GM23338 (cell line): Measurements from ENCODE around the gene GAN. TPM values are rescaled to one million over a fixed set of nuclear protein-coding genes. Genes with fewer than 3 reads are reported as not detected.

Experiments used
- ATAC-seq: fragments of 200-7000 bp; cut with Tn5 transposase; 3 replicates; pipeline ENCODE4 v1.9.1; 2020
- DNase-seq: peaks from one replicate; pipeline ENCODE4 v3.0.0-alpha.2; 2015; ENCODE audit warnings: low spot score
- H2AFZ ChIP-seq: fragments of 200-600 bp; sonication (generic); 2 replicates; pipeline ENCODE4 v1.8.0; 2016; ENCODE audit warnings: antibody characterized with exemption, mild to moderate bottlenecking, moderate library complexity
- H3F3A ChIP-seq: fragments of 200-600 bp; sonication (generic); replicated peaks from 2 replicates; pipeline ENCODE4 v1.8.0; 2017; ENCODE audit warnings: antibody characterized with exemption, mixed run types, low read depth
- H3K27ac ChIP-seq: fragments of 200-600 bp; sonication (generic); 2 replicates; pipeline ENCODE4 v1.6.1; 2016; ENCODE audit warnings: low read depth
- H3K27me3 ChIP-seq: fragments of 200-600 bp; sonication (generic); 2 replicates; pipeline ENCODE4 v1.8.0; 2016; ENCODE audit warnings: mild to moderate bottlenecking, mixed run types, moderate library complexity; ENCODE audit not compliant: insufficient read depth
- H3K36me3 ChIP-seq: fragments of 200-600 bp; sonication (generic); 2 replicates; pipeline ENCODE4 v1.8.0; 2016; ENCODE audit warnings: mild to moderate bottlenecking; ENCODE audit not compliant: insufficient read depth
- H3K4me1 ChIP-seq: fragments of 200-600 bp; sonication (generic); 2 replicates; pipeline ENCODE4 v1.8.0; 2016; ENCODE audit warnings: mild to moderate bottlenecking, moderate library complexity; ENCODE audit not compliant: insufficient read depth
- H3K4me2 ChIP-seq: fragments of 200-600 bp; sonication (generic); 2 replicates; pipeline ENCODE4 v1.7.1; 2017; ENCODE audit warnings: mixed run types
- H3K4me3 ChIP-seq: fragments of 200-600 bp; sonication (generic); 2 replicates; pipeline ENCODE4 v1.6.1; 2016; ENCODE audit warnings: mixed run types
- H3K79me2 ChIP-seq: fragments of 200-600 bp; sonication (generic); replicated peaks from 2 replicates; pipeline ENCODE4 v1.8.0; 2017; ENCODE audit warnings: mild to moderate bottlenecking; ENCODE audit not compliant: insufficient read depth
- H3K9me2 ChIP-seq: fragments of 200-600 bp; sonication (generic); 2 replicates; pipeline ENCODE4 v1.8.0; 2017; ENCODE audit not compliant: insufficient read depth
- H4K20me1 ChIP-seq: fragments of 200-600 bp; sonication (generic); replicated peaks from 2 replicates; pipeline ENCODE4 v1.8.0; 2017; ENCODE audit warnings: mild to moderate bottlenecking; ENCODE audit not compliant: insufficient read depth
- H3K27ac Mint-ChIP-seq: 2 replicates; pipeline ENCODE4 v1.8.0; 2020; ENCODE audit warnings: inconsistent platforms, mild to moderate bottlenecking, moderate library complexity, mixed read lengths
- H3K27me3 Mint-ChIP-seq: 3 replicates; pipeline ENCODE4 v1.8.0; 2022; ENCODE audit warnings: low read depth, mild to moderate bottlenecking, moderate library complexity, mixed read lengths, inconsistent platforms; ENCODE audit not compliant: insufficient read depth, poor library complexity
- H3K36me3 Mint-ChIP-seq: 3 replicates; pipeline ENCODE4 v1.8.0; 2021; ENCODE audit warnings: low read depth, mild to moderate bottlenecking, inconsistent platforms, moderate library complexity, mixed read lengths
- H3K4me1 Mint-ChIP-seq: 3 replicates; pipeline ENCODE4 v1.8.0; 2020; ENCODE audit warnings: mild to moderate bottlenecking, inconsistent platforms, mixed read lengths
- H3K4me3 Mint-ChIP-seq: 3 replicates; pipeline ENCODE4 v1.8.0; 2021; ENCODE audit warnings: moderate library complexity, mild to moderate bottlenecking, inconsistent platforms, mixed read lengths
- H3K9me3 Mint-ChIP-seq: 3 replicates; pipeline ENCODE4 v1.8.0; 2020; ENCODE audit warnings: moderate library complexity, mild to moderate bottlenecking, inconsistent platforms, mixed read lengths
- CREB1 ChIP-seq: fragments of 250-450 bp; sonication (Bioruptor Pico); IDR thresholded peaks from 2 replicates; pipeline ENCODE4 v1.5.0; 2020; ENCODE audit warnings: low read depth, mild to moderate bottlenecking, moderate library complexity
- EZH2phosphoT487 ChIP-seq: fragments of 200-600 bp; sonication (generic); IDR thresholded peaks from one replicate; pipeline ENCODE4 v1.8.1; 2018; ENCODE audit warnings: antibody characterized with exemption; ENCODE audit not compliant: unreplicated experiment
- JUNB ChIP-seq: IDR thresholded peaks from one replicate; pipeline ENCODE4 v1.6.1; 2016; ENCODE audit warnings: antibody characterized with exemption; ENCODE audit not compliant: unreplicated experiment
- NANOG ChIP-seq: IDR thresholded peaks from 2 replicates; pipeline ENCODE4 v1.6.1; 2016; ENCODE audit warnings: antibody characterized with exemption, borderline replicate concordance
- POLR2AphosphoS5 ChIP-seq: IDR thresholded peaks from 2 replicates; pipeline ENCODE4 v1.6.1; 2016; ENCODE audit warnings: antibody characterized with exemption, low read depth
- STAT1 ChIP-seq: IDR thresholded peaks from one replicate; pipeline ENCODE4 v1.6.1; 2016; ENCODE audit warnings: antibody characterized with exemption; ENCODE audit not compliant: unreplicated experiment
- ZNF114 ChIP-seq: fragments of 250-450 bp; sonication (Bioruptor Pico); IDR thresholded peaks from 2 replicates; pipeline ENCODE4 v1.5.0; 2020; ENCODE audit warnings: mild to moderate bottlenecking, moderate library complexity
- polyA plus RNA-seq: library from polyadenylated mRNA; unstranded; fragments of >200 nt; fragmentation: Nextera tagmentation; extraction: Ambion mirVana; gene quantifications from 2 replicates; pipeline ENCODE4 v1.2.1, GENCODE V29; 2016
- total RNA-seq: library from RNA; depleted of rRNA; stranded (reverse); fragments of >200 nt; shearing (Covaris generic); gene quantifications from 2 replicates; pipeline ENCODE4 v1.2.3, GENCODE V29; 2014
- TF ChIP-seq, protein P1 (sequence below), 2 experiments: fragments of 200-600 bp in 1 of 2; sonication (generic) in 1 of 2; conservative IDR thresholded peaks; 2 replicates each; pipeline versions ENCODE4 v1.5.1 to v1.6.1; 2016 to 2017; ENCODE audit warnings: antibody characterized with exemption in 2 of 2, low read depth in 2 of 2, mild to moderate bottlenecking in 2 of 2, moderate library complexity in 1 of 2
- TF ChIP-seq, protein P2 (sequence below): IDR thresholded peaks from 2 replicates; pipeline ENCODE4 v1.6.1; 2016; ENCODE audit warnings: antibody characterized with exemption
- TF ChIP-seq, protein P3 (sequence below): fragments of 250-450 bp; sonication (Bioruptor Pico); IDR thresholded peaks from 2 replicates; pipeline ENCODE4 v1.5.0; 2020; ENCODE audit warnings: mild to moderate bottlenecking, moderate library complexity

The GAN gene
- total and polyA plus RNA-seq, 2 experiments from 2014 or later: 8.1 to 28.5 TPM

DNA sequence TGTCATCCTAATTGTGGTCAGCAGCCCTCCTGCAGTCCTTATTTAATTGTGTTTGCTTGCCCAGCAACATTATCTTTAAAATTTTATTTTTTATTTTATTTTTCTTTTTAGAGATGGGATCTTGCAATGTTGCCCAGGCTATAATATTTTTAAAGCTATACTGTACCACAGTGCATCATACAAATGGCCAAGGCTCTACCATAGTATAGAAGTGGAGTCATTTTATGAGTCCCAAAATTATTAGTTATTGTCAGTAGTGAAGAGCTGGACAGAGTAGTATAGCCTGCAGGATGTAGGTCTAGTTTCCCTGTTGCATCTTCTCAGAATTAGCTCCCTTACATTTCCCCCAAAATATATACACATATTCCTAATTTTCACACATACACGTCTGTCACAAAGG, 44.1 kb downstream of the GAN start:
- H4K20me1 ChIP-seq: peaks cover 5% of the 10 kb centered on the region
- peaks cover 3% of the 10 kb centered on the region; the same call in 1 of the 2 replicates for H3K79me2 ChIP-seq
- H3K27me3 Mint-ChIP-seq: no peaks in the 10 kb centered on the region
- ATAC-seq (no peak), DNase-seq (no peak)
- peaks cover 25% of the 10 kb centered on the region for H3K36me3 Mint-ChIP-seq
- H2AFZ ChIP-seq: no peak overlapping the region
- no peaks in the 10 kb centered on the region for H3K4me1 Mint-ChIP-seq
- TF ChIP-seq ZNF114 (CRISPR knock-in tag) (no peak), EZH2phosphoT487 (no peak), STAT1 (no peak), CREB1 (CRISPR knock-in tag) (no peak), JUNB (no peak), POLR2AphosphoS5 (no peak), NANOG (no peak)
- TF ChIP-seq, protein P1, sequence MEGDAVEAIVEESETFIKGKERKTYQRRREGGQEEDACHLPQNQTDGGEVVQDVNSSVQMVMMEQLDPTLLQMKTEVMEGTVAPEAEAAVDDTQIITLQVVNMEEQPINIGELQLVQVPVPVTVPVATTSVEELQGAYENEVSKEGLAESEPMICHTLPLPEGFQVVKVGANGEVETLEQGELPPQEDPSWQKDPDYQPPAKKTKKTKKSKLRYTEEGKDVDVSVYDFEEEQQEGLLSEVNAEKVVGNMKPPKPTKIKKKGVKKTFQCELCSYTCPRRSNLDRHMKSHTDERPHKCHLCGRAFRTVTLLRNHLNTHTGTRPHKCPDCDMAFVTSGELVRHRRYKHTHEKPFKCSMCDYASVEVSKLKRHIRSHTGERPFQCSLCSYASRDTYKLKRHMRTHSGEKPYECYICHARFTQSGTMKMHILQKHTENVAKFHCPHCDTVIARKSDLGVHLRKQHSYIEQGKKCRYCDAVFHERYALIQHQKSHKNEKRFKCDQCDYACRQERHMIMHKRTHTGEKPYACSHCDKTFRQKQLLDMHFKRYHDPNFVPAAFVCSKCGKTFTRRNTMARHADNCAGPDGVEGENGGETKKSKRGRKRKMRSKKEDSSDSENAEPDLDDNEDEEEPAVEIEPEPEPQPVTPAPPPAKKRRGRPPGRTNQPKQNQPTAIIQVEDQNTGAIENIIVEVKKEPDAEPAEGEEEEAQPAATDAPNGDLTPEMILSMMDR (conservative IDR thresholded peaks at IDR 0.05; ENCODE audit: low read depth in 2 of 2): no peak
- TF ChIP-seq, protein P2, sequence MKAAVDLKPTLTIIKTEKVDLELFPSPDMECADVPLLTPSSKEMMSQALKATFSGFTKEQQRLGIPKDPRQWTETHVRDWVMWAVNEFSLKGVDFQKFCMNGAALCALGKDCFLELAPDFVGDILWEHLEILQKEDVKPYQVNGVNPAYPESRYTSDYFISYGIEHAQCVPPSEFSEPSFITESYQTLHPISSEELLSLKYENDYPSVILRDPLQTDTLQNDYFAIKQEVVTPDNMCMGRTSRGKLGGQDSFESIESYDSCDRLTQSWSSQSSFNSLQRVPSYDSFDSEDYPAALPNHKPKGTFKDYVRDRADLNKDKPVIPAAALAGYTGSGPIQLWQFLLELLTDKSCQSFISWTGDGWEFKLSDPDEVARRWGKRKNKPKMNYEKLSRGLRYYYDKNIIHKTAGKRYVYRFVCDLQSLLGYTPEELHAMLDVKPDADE: no peak
- TF ChIP-seq, protein P3, sequence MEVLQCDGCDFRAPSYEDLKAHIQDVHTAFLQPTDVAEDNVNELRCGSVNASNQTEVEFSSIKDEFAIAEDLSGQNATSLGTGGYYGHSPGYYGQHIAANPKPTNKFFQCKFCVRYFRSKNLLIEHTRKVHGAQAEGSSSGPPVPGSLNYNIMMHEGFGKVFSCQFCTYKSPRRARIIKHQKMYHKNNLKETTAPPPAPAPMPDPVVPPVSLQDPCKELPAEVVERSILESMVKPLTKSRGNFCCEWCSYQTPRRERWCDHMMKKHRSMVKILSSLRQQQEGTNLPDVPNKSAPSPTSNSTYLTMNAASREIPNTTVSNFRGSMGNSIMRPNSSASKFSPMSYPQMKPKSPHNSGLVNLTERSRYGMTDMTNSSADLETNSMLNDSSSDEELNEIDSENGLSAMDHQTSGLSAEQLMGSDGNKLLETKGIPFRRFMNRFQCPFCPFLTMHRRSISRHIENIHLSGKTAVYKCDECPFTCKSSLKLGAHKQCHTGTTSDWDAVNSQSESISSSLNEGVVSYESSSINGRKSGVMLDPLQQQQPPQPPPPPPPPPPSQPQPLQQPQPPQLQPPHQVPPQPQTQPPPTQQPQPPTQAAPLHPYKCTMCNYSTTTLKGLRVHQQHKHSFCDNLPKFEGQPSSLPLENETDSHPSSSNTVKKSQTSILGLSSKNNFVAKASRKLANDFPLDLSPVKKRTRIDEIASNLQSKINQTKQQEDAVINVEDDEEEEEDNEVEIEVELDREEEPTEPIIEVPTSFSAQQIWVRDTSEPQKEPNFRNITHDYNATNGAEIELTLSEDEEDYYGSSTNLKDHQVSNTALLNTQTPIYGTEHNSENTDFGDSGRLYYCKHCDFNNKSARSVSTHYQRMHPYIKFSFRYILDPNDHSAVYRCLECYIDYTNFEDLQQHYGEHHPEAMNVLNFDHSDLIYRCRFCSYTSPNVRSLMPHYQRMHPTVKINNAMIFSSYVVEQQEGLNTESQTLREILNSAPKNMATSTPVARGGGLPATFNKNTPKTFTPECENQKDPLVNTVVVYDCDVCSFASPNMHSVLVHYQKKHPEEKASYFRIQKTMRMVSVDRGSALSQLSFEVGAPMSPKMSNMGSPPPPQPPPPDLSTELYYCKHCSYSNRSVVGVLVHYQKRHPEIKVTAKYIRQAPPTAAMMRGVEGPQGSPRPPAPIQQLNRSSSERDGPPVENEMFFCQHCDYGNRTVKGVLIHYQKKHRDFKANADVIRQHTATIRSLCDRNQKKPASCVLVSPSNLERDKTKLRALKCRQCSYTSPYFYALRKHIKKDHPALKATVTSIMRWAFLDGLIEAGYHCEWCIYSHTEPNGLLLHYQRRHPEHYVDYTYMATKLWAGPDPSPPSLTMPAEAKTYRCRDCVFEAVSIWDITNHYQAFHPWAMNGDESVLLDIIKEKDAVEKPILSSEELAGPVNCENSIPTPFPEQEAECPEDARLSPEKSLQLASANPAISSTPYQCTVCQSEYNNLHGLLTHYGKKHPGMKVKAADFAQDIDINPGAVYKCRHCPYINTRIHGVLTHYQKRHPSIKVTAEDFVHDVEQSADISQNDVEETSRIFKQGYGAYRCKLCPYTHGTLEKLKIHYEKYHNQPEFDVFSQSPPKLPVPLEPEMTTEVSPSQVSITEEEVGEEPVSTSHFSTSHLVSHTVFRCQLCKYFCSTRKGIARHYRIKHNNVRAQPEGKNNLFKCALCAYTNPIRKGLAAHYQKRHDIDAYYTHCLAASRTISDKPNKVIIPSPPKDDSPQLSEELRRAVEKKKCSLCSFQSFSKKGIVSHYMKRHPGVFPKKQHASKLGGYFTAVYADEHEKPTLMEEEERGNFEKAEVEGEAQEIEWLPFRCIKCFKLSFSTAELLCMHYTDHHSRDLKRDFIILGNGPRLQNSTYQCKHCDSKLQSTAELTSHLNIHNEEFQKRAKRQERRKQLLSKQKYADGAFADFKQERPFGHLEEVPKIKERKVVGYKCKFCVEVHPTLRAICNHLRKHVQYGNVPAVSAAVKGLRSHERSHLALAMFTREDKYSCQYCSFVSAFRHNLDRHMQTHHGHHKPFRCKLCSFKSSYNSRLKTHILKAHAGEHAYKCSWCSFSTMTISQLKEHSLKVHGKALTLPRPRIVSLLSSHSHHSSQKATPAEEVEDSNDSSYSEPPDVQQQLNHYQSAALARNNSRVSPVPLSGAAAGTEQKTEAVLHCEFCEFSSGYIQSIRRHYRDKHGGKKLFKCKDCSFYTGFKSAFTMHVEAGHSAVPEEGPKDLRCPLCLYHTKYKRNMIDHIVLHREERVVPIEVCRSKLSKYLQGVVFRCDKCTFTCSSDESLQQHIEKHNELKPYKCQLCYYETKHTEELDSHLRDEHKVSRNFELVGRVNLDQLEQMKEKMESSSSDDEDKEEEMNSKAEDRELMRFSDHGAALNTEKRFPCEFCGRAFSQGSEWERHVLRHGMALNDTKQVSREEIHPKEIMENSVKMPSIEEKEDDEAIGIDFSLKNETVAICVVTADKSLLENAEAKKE (CRISPR knock-in tag): no peak
- H3K9me3 Mint-ChIP-seq: no peaks in the 10 kb centered on the region
- H3K4me3 Mint-ChIP-seq: no peak overlapping the region
- H3K4me1 ChIP-seq: no peaks in the 10 kb centered on the region
- no peaks in the 10 kb centered on the region for H3K9me2 ChIP-seq
- no peak overlapping the region for H3K4me3 ChIP-seq
- H3K27ac ChIP-seq: no peak overlapping the region
- no peaks in the 10 kb centered on the region for H3K27me3 ChIP-seq
- H3K36me3 ChIP-seq: peaks cover 26% of the 10 kb centered on the region
- no peak overlapping the region for H3K27ac Mint-ChIP-seq
- H3F3A ChIP-seq: no peaks in the 10 kb centered on the region
- H3K4me2 ChIP-seq: no peak overlapping the region
